ENCODE results near the gene FAH.

GRCh38 chr15:80180468-80180867 is 27.7 kb downstream of the FAH start:
- TF ChIP-seq CTCF (IDR thresholded peaks at IDR 0.05) (no peak), POLR2A (IDR thresholded peaks at IDR 0.05) (no peak), POLR2AphosphoS5 (IDR thresholded peaks at IDR 0.05) (no peak), EP300 (IDR thresholded peaks at IDR 0.05) (no peak)
